Stimulated activated effector memory CD8-positive, alpha-beta T cell treated with anti-CD3 and anti-CD28 coated beads, Interleukin-12 subunit alpha, Interleukin-12 subunit beta, amount 100 ng/mL, for 72 hours (primary cell): ENCODE results near the gene SMIM35.
"Not testable (repeated sequence)": the region's sequence is repeated elsewhere in the genome, so short reads cannot be mapped to it uniquely, and the experiment has no call there.

Experiments used
- ATAC-seq: fragments of 150-1000 bp; cut with Tn5 transposase; 2 replicates; pipeline ENCODE4 v1.10.0; 2021
- DNase-seq, 2 donors: peaks; one replicate each; pipeline ENCODE4 v3.0.0; 2021 to 2022; ENCODE audit warnings: low spot score in 2 of 2
- H3K27ac Mint-ChIP-seq: one replicate; pipeline ENCODE4 v1.8.0; 2022; ENCODE audit warnings: mild to moderate bottlenecking, mixed read lengths
- H3K36me3 Mint-ChIP-seq: one replicate; pipeline ENCODE4 v1.8.0; 2022; ENCODE audit warnings: mild to moderate bottlenecking, mixed read lengths
- H3K4me1 Mint-ChIP-seq: one replicate; pipeline ENCODE4 v1.8.0; 2022; ENCODE audit warnings: mixed read lengths
- H3K4me3 Mint-ChIP-seq: one replicate; pipeline ENCODE4 v1.8.0; 2022; ENCODE audit warnings: mild to moderate bottlenecking, mixed read lengths
- H3K9me3 Mint-ChIP-seq: one replicate; pipeline ENCODE4 v1.8.0; 2022; ENCODE audit warnings: mixed read lengths

Gene SMIM35

GRCh38 chr11:118014022-118014421, 72.7 kb downstream of the SMIM35 start:
- H3K36me3 Mint-ChIP-seq: peaks cover 6% of the 10 kb centered on the region
- DNase-seq (no peak), ATAC-seq (peak; percentile 48)
- peak overlapping the region; percentile 13 for H3K27ac Mint-ChIP-seq
- H3K9me3 Mint-ChIP-seq: peaks cover 21% of the 10 kb centered on the region
- H3K4me3 Mint-ChIP-seq: peak overlapping the region; percentile 60
- peaks cover 85% of the 10 kb centered on the region for H3K4me1 Mint-ChIP-seq

GRCh38 chr11:118012083-118012669, 74.6 kb downstream of the SMIM35 start:
- Mint-ChIP-seq H3K36me3 (no peaks in the 10 kb centered on the region), H3K4me3 (peak overlapping the region; percentile 16), H3K27ac (peak overlapping the region; percentile 77), H3K4me1 (peaks cover 94% of the 10 kb centered on the region), H3K9me3 (peaks cover 7% of the 10 kb centered on the region)
- DNase-seq (peak in 1 of 2 donors; percentile 63), ATAC-seq (peak; percentile 75)

- Mint-ChIP-seq H3K27ac (peak overlapping the region; percentile 80), H3K4me3 (no peak overlapping the region)
Observed at GRCh38 chr11:118010738-118011461, 75.9 kb downstream of the SMIM35 start.

GRCh38 chr11:118009864-118010737, 76.7 kb downstream of the SMIM35 start:
- H3K9me3 Mint-ChIP-seq: peaks cover 2% of the 10 kb centered on the region
- ATAC-seq: no peak

More at GRCh38 chr11:118010738-118011461, 75.9 kb downstream of the SMIM35 start:
- no peak for ATAC-seq
- Mint-ChIP-seq H3K9me3 (peaks cover 2% of the 10 kb centered on the region), H3K36me3 (no peaks in the 10 kb centered on the region), H3K4me1 (peaks cover 100% of the 10 kb centered on the region)
- peak in 1 of 2 donors; percentile 45 for DNase-seq

GRCh38 chr11:118008271-118008911, 78.4 kb downstream of the SMIM35 start:
- Mint-ChIP-seq H3K4me1 (peaks cover 100% of the 10 kb centered on the region), H3K36me3 (peaks cover 12% of the 10 kb centered on the region), H3K4me3 (peak overlapping the region; percentile 74), H3K27ac (peak overlapping the region; percentile 98), H3K9me3 (peaks cover 7% of the 10 kb centered on the region)
- DNase-seq (no peak), ATAC-seq (no peak)

More at GRCh38 chr11:118009864-118010737, 76.7 kb downstream of the SMIM35 start:
- Mint-ChIP-seq H3K27ac (peak overlapping the region; percentile 80), H3K36me3 (no peaks in the 10 kb centered on the region), H3K4me1 (peaks cover 100% of the 10 kb centered on the region), H3K4me3 (no peak overlapping the region)
- peak in 1 of 2 donors; percentile 46 for DNase-seq

- Mint-ChIP-seq H3K4me3 (peak overlapping the region; percentile 74), H3K36me3 (peaks cover 18% of the 10 kb centered on the region), H3K4me1 (peaks cover 100% of the 10 kb centered on the region), H3K27ac (peak overlapping the region; percentile 98)
- DNase-seq (peak in 1 of 2 donors; percentile 65), ATAC-seq (peak; percentile 33)
- H3K9me3 Mint-ChIP-seq: not testable (repeated sequence)
Observed at GRCh38 chr11:118007563-118008270, 79.0 kb downstream of the SMIM35 start.

- Mint-ChIP-seq H3K9me3 (peaks cover 7% of the 10 kb centered on the region), H3K36me3 (peaks cover 25% of the 10 kb centered on the region), H3K27ac (peak overlapping the region; percentile 98), H3K4me1 (peaks cover 100% of the 10 kb centered on the region), H3K4me3 (peak overlapping the region; percentile 74)
- DNase-seq (peak in 1 of 2 donors; percentile 52), ATAC-seq (no peak)
Observed at GRCh38 chr11:118007040-118007439, 79.7 kb downstream of the SMIM35 start.

- H3K4me3 Mint-ChIP-seq: no peak overlapping the region
- peak overlapping the region; percentile 98 for H3K27ac Mint-ChIP-seq
- peak in 1 of 2 donors; percentile 47 for DNase-seq
- peaks cover 100% of the 10 kb centered on the region for H3K4me1 Mint-ChIP-seq
- peaks cover 34% of the 10 kb centered on the region for H3K36me3 Mint-ChIP-seq
- no peak for ATAC-seq
- H3K9me3 Mint-ChIP-seq: peaks cover 7% of the 10 kb centered on the region
Observed at GRCh38 chr11:118006153-118006534, 80.6 kb downstream of the SMIM35 start.

- Mint-ChIP-seq H3K27ac (peak overlapping the region; percentile 98), H3K4me3 (no peak overlapping the region), H3K9me3 (peaks cover 7% of the 10 kb centered on the region), H3K36me3 (peaks cover 41% of the 10 kb centered on the region), H3K4me1 (peaks cover 100% of the 10 kb centered on the region)
- ATAC-seq (no peak), DNase-seq (peak in 1 of 2 donors; percentile 48)
Observed at GRCh38 chr11:118005224-118006152, 81.3 kb downstream of the SMIM35 start.

GRCh38 chr11:118004543-118005223, 82.1 kb downstream of the SMIM35 start:
- Mint-ChIP-seq H3K27ac (peak overlapping the region; percentile 98), H3K4me3 (no peak overlapping the region)

GRCh38 chr11:118003456-118003855, 83.3 kb downstream of the SMIM35 start:
- H3K9me3 Mint-ChIP-seq: peaks cover 7% of the 10 kb centered on the region
- H3K36me3 Mint-ChIP-seq: peaks cover 61% of the 10 kb centered on the region
- peak overlapping the region; percentile 56 for H3K4me3 Mint-ChIP-seq
- ATAC-seq: peak; percentile 12
- H3K27ac Mint-ChIP-seq: peak overlapping the region; percentile 98
- H3K4me1 Mint-ChIP-seq: peaks cover 100% of the 10 kb centered on the region
- peak in 1 of 2 donors; percentile 60 for DNase-seq

More at GRCh38 chr11:118004543-118005223, 82.1 kb downstream of the SMIM35 start:
- peaks cover 7% of the 10 kb centered on the region for H3K9me3 Mint-ChIP-seq
- DNase-seq (peak in 1 of 2 donors; percentile 49), ATAC-seq (no peak)
- H3K36me3 Mint-ChIP-seq: peaks cover 49% of the 10 kb centered on the region
- H3K4me1 Mint-ChIP-seq: peaks cover 100% of the 10 kb centered on the region

GRCh38 chr11:118002541-118003423, 84.0 kb downstream of the SMIM35 start:
- H3K4me3 Mint-ChIP-seq: peak overlapping the region; percentile 56
- peaks cover 100% of the 10 kb centered on the region for H3K4me1 Mint-ChIP-seq
- peak overlapping the region; percentile 98 for H3K27ac Mint-ChIP-seq
- peaks cover 68% of the 10 kb centered on the region for H3K36me3 Mint-ChIP-seq
- peak; percentile 57 to 87 for DNase-seq
- peaks cover 7% of the 10 kb centered on the region for H3K9me3 Mint-ChIP-seq
- ATAC-seq: peak; percentile 81
